ENCODE data around the gene ADGRB3. TPM values are rescaled to one million over a fixed set of nuclear protein-coding genes. Genes with fewer than 3 reads are reported as not detected.
"Not testable (repeated sequence)": the region's sequence is repeated elsewhere in the genome, so short reads cannot be mapped to it uniquely, and the experiment has no call there.

ADGRB3 gene
- total RNA-seq, 1 donor from 2014 or later: not detected

GRCh38 chr6:69232008-69232407 is 596.9 kb downstream of the ADGRB3 start:
- intact Hi-C loops (cut with micrococcal nuclease): no loop called here

DNA sequence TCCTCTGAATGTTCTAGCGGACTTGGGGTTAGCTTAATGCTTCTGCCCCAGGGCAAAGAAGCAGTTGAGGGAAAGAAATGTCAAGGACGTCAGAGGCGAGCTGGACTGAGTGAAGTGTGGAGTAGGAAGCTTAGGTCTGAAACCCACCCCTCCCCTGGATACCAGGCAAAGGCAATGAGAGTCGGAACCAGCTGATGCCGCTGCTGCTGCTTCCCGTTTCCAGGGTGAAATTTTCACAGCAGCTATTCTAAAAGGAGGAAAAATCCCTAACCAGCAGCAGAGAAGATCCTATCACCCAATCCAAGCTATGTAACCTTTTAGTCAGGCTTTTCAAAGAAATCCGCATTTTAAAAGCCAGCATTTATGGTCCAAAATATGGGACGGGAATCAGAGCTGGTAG is 597.4 kb downstream of the ADGRB3 start:
- intact Hi-C loops (cut with micrococcal nuclease): no loop called here

DNA sequence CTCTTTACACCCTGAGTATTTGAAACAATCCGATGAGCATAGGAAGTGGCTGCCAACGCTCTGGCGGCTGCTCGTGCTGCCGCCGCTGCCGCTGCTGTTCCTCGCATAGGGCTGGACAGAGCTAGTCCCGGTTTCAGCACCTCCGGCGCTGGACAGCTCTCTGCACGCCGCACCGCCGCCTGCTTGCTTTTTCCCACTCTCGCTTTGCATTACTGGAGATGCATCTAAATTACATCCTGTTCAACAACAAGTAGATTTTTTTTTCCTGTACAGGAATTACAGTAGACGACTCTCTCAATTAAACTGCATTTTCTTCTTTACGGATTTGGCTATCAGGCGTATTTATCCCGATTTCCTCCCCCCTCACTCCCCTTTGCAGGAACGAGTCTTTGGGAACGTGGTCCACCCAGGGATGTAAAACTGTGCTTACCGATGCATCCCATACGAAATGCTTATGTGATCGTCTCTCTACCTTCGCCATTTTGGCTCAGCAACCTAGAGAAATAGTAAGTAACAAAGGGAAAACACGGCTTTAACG is 597.9 kb downstream of the ADGRB3 start:
- intact Hi-C loops (cut with micrococcal nuclease): no loop called here

DNA sequence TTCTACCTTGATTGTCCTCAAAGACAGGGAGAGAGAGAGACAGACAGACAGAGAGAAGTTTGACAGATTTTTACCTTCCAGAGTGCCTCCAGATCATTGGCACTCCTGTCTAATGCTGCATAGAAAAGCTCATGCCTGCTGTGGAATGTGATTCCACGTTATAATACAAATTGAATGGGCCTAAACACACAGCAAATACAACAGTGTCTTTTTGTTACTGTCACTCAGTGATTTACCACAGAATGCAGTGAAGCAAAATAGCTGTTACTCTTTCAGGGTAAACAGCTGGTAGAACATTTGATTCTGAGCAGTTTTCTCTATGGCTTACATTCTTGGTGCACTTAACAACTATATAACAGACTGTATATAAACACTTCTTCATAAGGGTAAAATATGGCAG is 603.0 kb downstream of the ADGRB3 start:
- intact Hi-C loops (cut with micrococcal nuclease): no loop called here

GRCh38 chr6:69246983-69247382 is 611.9 kb downstream of the ADGRB3 start:
- intact Hi-C loops (cut with micrococcal nuclease): no loop called here

DNA sequence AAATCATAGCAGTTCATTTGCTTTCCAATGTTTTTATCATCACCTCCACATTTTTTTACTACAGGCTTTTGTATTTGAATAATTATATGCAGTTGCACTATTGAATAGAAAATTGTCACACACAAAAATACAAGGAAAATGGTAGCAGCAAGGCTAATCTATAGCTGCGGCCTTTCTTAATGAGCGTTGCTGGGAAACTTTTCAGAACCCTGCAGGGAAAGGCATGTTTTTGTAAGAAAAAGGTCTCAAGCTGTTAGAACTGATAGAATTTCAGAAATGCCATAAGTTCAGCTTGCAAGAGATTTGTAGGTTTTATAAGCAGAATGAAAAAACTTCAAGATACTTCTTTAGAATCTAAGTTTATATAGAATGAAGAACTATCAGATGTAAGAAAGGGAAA is 625.9 kb downstream of the ADGRB3 start:
- intact Hi-C loops (cut with micrococcal nuclease): no loop called here

- intact Hi-C loops (cut with micrococcal nuclease): no loop called here
Measured at GRCh38 chr6:69263297-69263696, 628.2 kb downstream of the ADGRB3 start.

GRCh38 chr6:69265090-69265489 is 630.0 kb downstream of the ADGRB3 start:
- intact Hi-C loops (cut with micrococcal nuclease): no loop called here

- intact Hi-C loops (cut with micrococcal nuclease): no loop called here
Measured at GRCh38 chr6:69265706-69266105, 630.6 kb downstream of the ADGRB3 start.

DNA sequence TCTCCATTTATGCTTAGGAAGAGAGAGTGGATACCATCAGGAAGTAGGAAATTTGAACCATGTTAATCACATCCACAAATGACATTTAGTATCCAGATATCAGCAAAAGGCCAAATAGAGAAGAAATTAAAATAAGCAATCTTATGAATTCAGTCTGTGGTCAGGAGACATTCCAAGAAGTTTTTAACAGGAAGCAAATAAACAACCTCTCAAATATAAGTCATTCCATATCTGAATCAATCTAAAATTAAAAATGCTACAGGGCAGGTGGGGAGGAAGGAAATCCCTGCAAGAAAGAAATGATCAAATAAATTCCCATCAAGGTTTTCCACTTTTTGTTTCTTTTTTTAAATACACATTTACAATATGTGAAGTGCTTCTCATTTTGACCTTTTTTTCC is 641.1 kb downstream of the ADGRB3 start:
- intact Hi-C loops (cut with micrococcal nuclease): no loop called here

GRCh38 chr6:69279805-69280204 is 644.7 kb downstream of the ADGRB3 start:
- intact Hi-C loops (cut with micrococcal nuclease): no loop called here

- intact Hi-C loops (cut with micrococcal nuclease): no loop called here
Measured at GRCh38 chr6:69280858-69281257, 645.8 kb downstream of the ADGRB3 start.

- intact Hi-C loops (cut with micrococcal nuclease): no loop called here
Measured at GRCh38 chr6:69284176-69284730, 649.2 kb downstream of the ADGRB3 start.

GRCh38 chr6:69285054-69285453 is 650.0 kb downstream of the ADGRB3 start:
- intact Hi-C loops (cut with micrococcal nuclease): no loop called here

DNA sequence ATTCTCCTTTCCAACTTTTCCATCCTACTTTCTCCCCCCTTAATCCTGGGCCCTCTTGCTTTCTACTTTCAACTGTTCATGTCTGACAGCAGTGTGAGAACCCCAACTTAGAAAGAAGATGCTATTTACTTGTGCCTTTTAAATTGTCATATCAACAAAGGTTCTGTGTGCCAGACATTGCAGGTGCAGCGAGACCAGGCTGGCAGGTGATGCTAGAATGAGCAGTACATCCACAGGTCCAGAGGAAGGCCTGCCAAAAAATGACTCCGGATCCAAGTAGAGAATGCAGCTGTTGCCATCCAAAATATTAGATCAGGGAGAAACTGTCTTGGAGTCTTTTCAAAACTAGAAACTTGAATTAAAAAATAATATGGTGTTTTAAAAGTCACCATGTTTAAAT is 651.2 kb downstream of the ADGRB3 start:
- intact Hi-C loops (cut with micrococcal nuclease): no loop called here

DNA sequence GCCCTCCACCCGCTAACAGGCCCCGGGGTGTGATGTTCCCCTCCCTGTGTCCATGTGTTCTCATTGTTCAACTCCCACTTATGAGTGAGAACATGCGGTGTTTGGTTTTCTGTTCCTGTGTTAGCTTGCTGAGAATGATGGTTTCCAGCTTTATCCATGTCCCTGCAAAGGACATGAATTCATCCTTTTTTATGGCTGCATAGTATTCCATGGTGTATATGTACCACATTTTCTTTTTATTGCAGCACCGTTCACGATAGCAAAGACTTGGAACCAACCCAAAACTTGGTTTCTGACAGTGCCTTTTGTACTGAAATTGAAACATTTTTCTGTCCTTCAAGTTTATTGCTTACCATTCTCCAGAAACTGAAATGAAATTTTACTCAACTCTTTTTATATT is 653.1 kb downstream of the ADGRB3 start:
- intact Hi-C loops (cut with micrococcal nuclease): not testable (repeated sequence)

- intact Hi-C loops (cut with micrococcal nuclease): no loop called here
Measured at GRCh38 chr6:69289689-69290495, 654.8 kb downstream of the ADGRB3 start.

DNA sequence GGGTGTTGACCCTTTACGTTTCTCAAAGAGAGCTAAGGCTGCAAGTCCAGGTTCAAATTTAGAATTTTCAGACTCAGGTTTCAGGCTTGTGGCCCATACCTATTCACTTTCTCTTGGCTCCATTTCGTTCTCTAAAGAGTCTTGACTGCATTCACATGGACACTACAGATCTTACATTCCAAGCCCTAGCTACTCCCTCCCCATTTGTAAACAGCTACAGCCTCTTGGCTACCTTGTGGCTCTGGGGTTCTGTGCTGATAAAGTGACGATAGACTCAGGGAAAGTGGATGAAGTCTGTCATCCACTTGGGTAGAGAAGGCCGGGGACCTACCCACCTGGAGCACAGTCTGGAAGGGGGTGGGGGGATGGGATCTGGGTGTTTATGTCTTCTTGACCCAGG is 658.4 kb downstream of the ADGRB3 start:
- intact Hi-C loops (cut with micrococcal nuclease): no loop called here

GRCh38 chr6:69294407-69294806 is 659.3 kb downstream of the ADGRB3 start:
- intact Hi-C loops (cut with micrococcal nuclease): no loop called here

DNA sequence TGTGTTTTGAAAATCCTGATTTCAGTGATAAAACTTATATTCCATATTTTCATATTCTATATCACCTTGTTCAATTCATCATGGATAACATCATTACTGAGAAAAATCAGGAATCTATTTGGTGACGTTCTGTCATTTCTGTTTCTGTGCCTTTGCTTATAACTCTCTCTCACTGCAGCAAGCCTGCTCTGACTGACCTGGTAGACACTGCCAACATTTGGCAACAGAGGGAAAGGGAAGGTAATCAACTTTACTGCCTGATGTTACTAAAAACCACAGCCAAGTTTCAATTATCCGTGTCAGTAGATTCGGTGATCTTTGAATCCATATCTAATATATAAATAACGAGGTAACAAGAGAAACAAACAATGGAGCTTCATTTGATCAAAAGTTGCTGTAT is 659.8 kb downstream of the ADGRB3 start:
- intact Hi-C loops (cut with micrococcal nuclease): no loop called here

GRCh38 chr6:69303382-69303781 is 668.3 kb downstream of the ADGRB3 start:
- intact Hi-C loops (cut with micrococcal nuclease): no loop called here

DNA sequence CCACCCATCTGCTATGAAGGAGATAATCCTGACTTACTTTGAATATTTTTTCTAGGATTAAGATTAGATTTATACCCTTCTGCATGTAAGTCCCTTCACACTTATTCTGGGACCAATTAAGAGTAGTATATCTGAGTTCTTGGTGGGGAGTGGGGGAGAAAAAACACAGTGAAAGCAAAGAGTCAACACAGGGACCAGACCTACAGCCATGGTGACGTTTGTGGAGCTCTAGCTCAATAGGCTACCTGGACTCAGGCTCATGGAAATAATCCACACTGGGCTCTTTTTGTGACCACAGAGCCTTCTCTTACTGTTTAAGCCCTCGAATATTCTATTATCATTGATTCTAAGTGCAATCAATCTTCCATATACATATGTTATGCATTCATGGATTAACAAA is 670.4 kb downstream of the ADGRB3 start:
- intact Hi-C loops (cut with micrococcal nuclease): no loop called here

DNA sequence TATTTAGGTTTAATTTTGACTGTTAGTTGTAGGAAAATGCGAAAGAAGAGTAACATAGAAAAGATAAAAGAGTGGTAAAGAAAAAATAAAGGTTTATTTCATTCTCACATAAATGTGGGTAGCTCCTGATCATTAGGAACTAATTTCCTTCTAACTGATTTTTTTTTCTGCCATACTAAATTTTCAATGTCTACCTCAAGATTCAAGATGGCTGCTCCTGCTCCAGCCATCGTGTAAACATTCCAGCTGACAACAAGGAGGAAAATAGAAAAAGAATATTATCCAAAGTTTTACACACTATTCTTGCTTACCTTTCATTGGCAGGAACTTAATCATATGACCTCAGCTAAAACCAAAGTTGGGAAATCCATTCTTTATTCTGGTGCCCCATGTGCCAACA is 673.5 kb downstream of the ADGRB3 start:
- intact Hi-C loops (cut with micrococcal nuclease): no loop called here
